ENCODE measurements around the gene C6orf47. TPM values are rescaled to one million over a fixed set of nuclear protein-coding genes. Genes with fewer than 3 reads are reported as not detected.

The C6orf47 gene
- total and polyA plus RNA-seq, 10 of the 15 experiments (the other 5 are each of a cell fraction or from before 2014, with no cell fraction given) = 0.16 to 20.4 (median 17.3) TPM; not detected in 1

GRCh38 chr6:31691564-31692108 lies 31.1 kb upstream of the C6orf47 start:
- ATAC-seq = no peak
- Histone ChIP-seq H3K27ac (ENCODE audit: control insufficient read depth, insufficient read depth) (no peak overlapping the region), H3K36me3 (ENCODE audit: control insufficient read depth in 2 of 2, insufficient read depth in 2 of 2, low read length in 1 of 2) (peaks cover 16 to 41% of the 10 kb centered on the region in 2 experiments), H3K4me3 (no peak overlapping the region), H3K27me3 (replicated peaks in 1 of 2; ENCODE audit: control insufficient read depth in 2 of 2, insufficient read depth in 2 of 2, low read length in 1 of 2) (no peaks in the 10 kb centered on the region), H2AFZ (ENCODE audit: control insufficient read depth, low read depth, low read length) (no peak overlapping the region), H3K79me2 (ENCODE audit: control insufficient read depth, insufficient read depth, low read length) (no peaks in the 10 kb centered on the region), H4K20me1 (ENCODE audit: control insufficient read depth, insufficient read depth) (no peaks in the 10 kb centered on the region), H3K9me3 (replicated peaks; ENCODE audit: control insufficient read depth, insufficient read depth, low read length) (no peaks in the 10 kb centered on the region), H3K4me1 (ENCODE audit: control insufficient read depth, insufficient read depth, low read length) (no peaks in the 10 kb centered on the region), H3K4me2 (ENCODE audit: control insufficient read depth, insufficient read depth) (no peak overlapping the region), H3K9ac (ENCODE audit: control insufficient read depth, insufficient read depth, low read length) (no peak overlapping the region)
- in situ Hi-C loops (cut with MboI) (no loop called here), intact Hi-C loops (cut with micrococcal nuclease; ENCODE audit: unreplicated experiment) (no loop called here)
- RAD21 ChIA-PET (ENCODE audit: unreplicated experiment) = no interaction called here
- POLR2A ChIA-PET = interaction anchor here (0.5 to 2.2 kb wide), 2 partner anchors 47 to 104 kb away, joined by 3 to 5 read pairs; no protein-coding TSS in a partner anchor
- 98% methylated on average over 9 of the region's 12 CpGs for WGBS (ENCODE audit: insufficient coverage, insufficient replicate concordance, low lambda C conversion rate, missing lambda C conversion rate)
- no TSS peak for BruUV-seq (replicated peaks)
- no peak for FAIRE-seq
- CTCF ChIA-PET = no interaction called here
- SMC1A ChIA-PET (ENCODE audit: uncharacterized antibody, unreplicated experiment) = interaction anchor here (0.7 kb wide), 1 partner anchor 172 kb away, joined by 4 read pairs; no protein-coding TSS in a partner anchor
- TF ChIP-seq NR2F1 (conservative IDR thresholded peaks at IDR 0.05) = no peak
- no peak for DNase-seq (ENCODE audit: low read depth, low spot score)

GRCh38 chr6:31691078-31691463 lies 30.5 kb upstream of the C6orf47 start:
- TF ChIP-seq HDGF (IDR thresholded peaks at IDR 0.05) (no peak), NRF1 (conservative IDR thresholded peaks at IDR 0.05; ENCODE audit: low read depth, low read length) (no peak), BCL3 (IDR thresholded peaks at IDR 0.05; ENCODE audit: borderline replicate concordance, insufficient read depth, low read depth, low read length, poor library complexity, severe bottlenecking) (no peak), DPF2 (IDR thresholded peaks at IDR 0.05) (no peak), SPI1 (IDR thresholded peaks at IDR 0.05; ENCODE audit: borderline replicate concordance, insufficient read depth, low read depth, low read length) (no peak), ZNF217 (IDR thresholded peaks at IDR 0.05) (no peak)
- Histone ChIP-seq H2AFZ (ENCODE audit: control insufficient read depth, low read depth, low read length) (no peak overlapping the region), H3K9me3 (replicated peaks; ENCODE audit: control insufficient read depth, insufficient read depth, low read length) (no peaks in the 10 kb centered on the region), H3K9ac (ENCODE audit: control insufficient read depth, insufficient read depth, low read length) (no peak overlapping the region), H3K4me3 (no peak overlapping the region), H3K79me2 (ENCODE audit: control insufficient read depth, insufficient read depth, low read length) (no peaks in the 10 kb centered on the region), H3K27me3 (replicated peaks in 1 of 2; ENCODE audit: control insufficient read depth in 2 of 2, insufficient read depth in 2 of 2, low read length in 1 of 2) (no peaks in the 10 kb centered on the region), H4K20me1 (ENCODE audit: control insufficient read depth, insufficient read depth) (no peaks in the 10 kb centered on the region), H3K4me2 (ENCODE audit: control insufficient read depth, insufficient read depth) (no peak overlapping the region), H3K36me3 (ENCODE audit: control insufficient read depth in 2 of 2, insufficient read depth in 2 of 2, low read length in 1 of 2) (peaks cover 15 to 41% of the 10 kb centered on the region in 2 experiments), H3K27ac (ENCODE audit: control insufficient read depth, insufficient read depth) (no peak overlapping the region), H3K4me1 (ENCODE audit: control insufficient read depth, insufficient read depth, low read length) (no peaks in the 10 kb centered on the region)
- ChIA-PET CTCF (interaction anchor here (2.2 to 2.3 kb wide), 2 partner anchors 69 to 140 kb away, joined by 5 to 7 read pairs; no protein-coding TSS in a partner anchor), RAD21 (ENCODE audit: unreplicated experiment) (no interaction called here), POLR2A (interaction anchor here (0.8 kb wide), 1 partner anchor 140 kb away, joined by 7 read pairs; no protein-coding TSS in a partner anchor), SMC1A (ENCODE audit: uncharacterized antibody, unreplicated experiment) (interaction anchor here (0.7 to 0.8 kb wide), 2 partner anchors 139 to 173 kb away, joined by 3 to 4 read pairs; no protein-coding TSS in a partner anchor)
- FAIRE-seq (no peak), ATAC-seq (no peak), DNase-seq (ENCODE audit: low read depth, low spot score) (no peak)
- WGBS (ENCODE audit: insufficient coverage, insufficient replicate concordance, low lambda C conversion rate, missing lambda C conversion rate) = 97% methylated on average over 6 of the region's 6 CpGs
- intact Hi-C loops (cut with micrococcal nuclease; ENCODE audit: unreplicated experiment) = no loop called here
- BruUV-seq (replicated peaks) = no TSS peak
- in situ Hi-C loops (cut with MboI) = no loop called here
